ENCODE measurements around the gene DDX23.

The DDX23 gene

DNA sequence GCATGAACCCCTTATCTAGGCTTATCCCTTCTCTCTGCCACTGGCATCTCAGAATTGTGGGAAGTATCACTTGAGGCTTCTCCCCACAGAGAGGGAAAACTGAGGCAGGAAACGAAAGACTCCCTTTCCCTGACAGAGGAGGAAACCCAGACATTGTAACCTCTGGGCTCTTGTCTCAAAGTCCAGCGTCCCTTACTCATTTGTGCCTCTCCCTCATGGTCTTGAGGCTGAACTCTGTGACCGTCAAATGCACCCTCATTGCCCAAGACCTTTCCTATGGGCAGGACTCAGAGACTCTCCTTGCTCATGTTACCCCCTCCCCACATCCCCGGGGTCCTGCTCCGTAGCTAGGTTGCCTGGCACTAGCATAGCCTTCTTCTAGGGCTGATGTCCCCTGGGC is 29.8 kb downstream of the DDX23 start:
- no peak for DNase-seq

DNA sequence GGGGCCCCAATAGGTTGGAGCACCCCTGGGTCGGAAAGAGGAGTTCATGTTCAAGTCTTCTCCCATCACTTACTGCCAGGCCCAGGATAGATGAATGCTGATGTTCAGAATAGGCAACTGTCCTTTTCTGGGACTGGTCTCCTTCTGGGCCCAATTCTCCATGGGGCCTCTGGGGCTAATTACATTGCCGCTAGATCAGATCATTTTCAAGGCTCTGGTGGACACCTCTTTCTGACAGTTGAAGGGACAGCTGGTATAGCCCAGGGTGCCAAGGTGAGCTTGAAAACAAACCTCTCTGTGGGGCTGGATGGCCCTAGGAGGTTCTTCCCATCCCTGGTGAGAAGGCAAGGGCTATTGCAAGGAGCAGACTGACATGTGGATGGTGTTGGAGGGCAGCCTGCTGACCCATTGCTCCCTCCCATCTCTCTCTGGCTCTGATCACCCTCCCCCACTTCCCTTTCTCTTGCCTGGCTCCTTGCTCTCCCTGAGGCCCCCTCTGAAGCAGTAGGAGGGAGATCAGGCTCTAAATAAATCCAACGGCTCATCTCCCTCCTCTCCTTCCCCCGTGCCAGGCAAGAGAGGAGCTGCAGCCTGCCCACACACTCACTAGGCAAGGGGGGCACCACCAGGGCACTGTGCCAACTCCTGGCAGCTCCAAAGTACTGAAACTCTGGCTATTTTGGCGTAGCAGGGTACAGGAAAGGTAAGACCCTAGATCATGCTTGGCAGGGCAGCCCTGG is 31.8 kb downstream of the DDX23 start:
- DNase-seq, result no peak

DNA sequence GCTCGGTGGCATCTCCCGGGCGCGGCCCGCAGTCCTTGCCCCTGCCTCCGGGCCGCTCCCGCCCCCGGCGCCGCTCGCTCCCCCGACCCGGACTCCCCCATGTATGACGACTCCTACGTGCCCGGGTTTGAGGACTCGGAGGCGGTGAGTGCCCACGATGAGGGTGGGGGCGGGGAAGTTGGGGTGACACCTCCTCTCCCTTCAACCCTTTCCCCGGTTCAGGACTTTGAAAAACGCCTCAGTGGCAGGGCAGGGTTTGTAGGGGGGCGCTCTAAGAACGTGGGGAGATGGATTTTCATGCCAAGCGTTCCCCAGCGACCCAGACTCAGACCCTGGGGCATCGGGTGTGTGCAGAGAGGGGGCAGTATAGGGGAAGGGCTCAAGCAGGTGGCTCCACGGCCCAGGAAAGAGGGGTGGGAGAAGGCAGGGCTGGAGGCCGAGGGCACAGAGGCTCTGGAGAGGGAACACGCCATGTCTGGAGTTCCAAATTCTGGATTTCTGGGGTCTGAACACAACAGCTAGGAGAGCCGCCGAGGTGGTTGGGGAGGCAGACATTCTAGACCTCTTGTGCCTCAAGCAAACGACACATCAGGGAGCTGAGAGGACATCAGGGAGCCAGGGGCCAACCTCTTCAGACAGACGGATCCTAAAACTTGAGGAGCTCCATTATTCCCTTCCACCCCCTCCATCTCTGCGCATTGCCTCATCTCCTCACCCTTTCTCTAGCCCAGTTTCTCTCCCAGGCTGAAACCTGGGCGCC is 33.0 kb downstream of the DDX23 start:
- peak; percentile 23 to 53 for DNase-seq

DNA sequence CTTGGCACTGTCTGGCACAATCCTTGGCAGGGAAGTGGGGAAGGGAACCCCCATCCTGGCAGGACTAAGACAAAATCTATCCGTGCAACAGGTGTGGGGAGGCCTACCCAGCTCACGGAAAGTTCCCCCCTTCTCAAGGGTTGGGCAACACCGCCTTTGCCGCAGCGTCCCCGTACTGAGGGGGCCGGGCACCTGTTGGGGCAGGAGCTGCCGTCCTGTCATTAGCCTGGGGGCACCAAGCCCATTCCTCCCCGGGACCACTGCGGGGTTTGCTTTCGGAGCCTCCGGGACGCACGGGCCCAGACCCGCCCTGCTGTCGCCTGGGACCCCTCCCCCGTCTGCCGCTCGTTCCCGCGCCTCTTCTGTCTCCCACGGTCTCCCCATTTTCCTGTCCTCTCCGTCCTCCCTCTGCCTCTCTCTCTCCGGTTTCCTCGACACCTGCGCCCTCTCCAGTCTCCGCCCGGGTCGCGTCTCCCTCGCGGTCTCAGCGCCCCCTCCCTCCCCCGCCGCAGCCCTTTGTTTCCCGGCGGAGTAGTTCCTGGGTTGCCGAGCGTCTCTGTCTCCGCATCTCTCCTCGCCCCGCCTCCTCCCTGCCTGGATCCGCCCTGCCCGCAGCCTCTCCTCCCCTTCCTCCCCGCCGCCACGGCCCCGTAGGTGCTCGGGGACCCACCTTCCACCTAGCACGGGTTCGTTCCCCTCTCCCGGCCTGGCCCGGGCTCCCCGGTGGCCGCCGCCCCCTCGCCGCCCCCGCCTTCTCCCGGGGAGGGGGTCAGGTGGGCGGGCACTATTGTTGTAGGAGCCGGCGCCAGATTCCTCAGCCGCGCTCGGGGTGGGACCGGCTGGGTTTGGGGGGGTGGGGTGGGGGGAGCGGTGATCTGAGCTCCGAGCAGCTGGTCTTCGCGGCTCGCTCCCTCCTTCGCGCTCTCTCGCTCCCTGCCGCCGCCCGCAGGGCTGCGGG is 33.8 kb downstream of the DDX23 start, which contains the start of gene CACNB3:
CACNB3 (plus strand) TSS at position 624 of the 958 bp plus-strand sequence. CDS start 434 bp downstream, outside the sequence.
- peak in 1 of 2 experiments; percentile 51 for DNase-seq

DNA sequence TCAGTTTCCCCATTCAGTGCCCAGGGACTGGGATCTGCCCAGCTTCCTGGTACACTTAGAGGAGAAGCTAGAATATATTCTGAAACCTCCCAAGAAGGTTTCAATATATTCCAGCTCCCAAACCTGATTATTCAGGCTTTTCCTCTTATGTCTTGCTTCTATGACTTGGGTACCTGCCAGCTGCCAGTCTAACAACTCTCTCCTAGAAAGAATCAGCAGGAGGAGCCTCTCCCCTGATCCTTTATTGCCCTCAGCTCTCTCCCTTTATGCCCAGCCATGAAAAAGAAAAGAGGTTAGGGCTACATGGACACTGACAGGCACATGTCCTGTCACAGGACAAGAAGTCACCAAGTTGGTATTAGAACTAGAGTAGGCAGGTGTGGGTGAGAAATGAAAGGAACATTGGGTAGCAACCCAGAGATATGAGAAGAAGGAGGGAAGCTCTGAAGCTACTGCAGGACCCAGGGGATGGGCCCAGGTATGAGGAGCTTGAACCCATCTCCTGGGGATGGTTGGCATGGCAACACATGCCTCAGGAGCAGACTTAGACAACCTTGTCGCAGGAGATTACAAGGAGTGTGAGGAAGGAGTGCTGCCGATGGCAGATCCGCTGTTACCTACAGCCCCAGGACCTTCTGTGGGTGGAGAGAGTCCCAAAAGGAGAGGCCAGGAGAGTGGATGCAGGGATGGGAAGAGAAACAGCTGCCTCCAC is 35.7 kb downstream of the DDX23 start:
- no peak for DNase-seq

DNA sequence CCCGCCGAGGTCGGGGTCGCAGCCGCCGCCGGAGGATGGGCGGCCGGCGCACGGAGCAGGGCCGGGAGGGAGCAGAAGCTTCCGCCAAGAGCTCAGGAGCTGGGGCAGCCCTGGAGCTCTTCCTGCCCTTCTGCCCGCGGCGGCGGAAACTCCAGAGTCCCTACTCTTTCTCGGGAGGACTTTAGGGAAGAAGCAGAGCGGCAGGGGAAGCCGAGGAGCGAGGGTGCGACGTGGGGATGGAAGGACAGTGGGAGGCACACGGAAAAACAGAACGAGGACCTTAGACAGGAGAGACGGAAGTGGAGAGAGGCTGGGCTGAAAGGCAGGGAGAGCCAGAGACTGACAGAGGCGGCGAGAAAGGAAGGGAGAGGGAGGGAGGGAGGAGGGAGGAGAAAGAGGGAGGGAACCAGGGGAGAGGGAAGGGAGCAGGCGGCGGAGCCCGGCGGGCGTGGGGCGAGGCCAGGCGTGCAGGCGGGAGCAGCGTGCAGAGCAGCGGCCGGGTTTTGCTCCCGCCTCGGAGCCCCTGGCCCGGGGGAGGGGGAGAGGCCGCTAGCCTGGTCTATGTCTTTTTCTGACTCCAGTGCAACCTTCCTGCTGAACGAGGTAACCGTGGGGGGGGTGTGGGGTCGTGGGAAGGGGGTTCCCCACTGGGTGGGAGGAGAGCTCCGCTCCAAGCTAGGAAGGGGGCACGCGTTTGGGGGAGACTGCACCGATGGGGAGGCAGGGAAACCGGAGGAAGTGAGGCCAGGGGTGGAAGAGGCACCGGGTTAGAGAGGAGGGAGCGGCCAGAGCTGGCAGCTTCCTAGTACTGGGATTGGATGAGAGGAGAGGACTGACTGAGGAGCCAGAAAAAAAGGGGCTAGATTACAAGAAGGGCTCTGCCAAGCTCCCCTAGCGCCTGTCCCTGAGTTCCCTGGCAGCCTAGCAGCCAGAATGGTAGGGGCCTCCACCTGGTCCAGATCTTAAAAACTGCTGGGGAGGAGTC is 36.5 kb downstream of the DDX23 start:
- DNase-seq, result peak; percentile 49 to 83

DNA sequence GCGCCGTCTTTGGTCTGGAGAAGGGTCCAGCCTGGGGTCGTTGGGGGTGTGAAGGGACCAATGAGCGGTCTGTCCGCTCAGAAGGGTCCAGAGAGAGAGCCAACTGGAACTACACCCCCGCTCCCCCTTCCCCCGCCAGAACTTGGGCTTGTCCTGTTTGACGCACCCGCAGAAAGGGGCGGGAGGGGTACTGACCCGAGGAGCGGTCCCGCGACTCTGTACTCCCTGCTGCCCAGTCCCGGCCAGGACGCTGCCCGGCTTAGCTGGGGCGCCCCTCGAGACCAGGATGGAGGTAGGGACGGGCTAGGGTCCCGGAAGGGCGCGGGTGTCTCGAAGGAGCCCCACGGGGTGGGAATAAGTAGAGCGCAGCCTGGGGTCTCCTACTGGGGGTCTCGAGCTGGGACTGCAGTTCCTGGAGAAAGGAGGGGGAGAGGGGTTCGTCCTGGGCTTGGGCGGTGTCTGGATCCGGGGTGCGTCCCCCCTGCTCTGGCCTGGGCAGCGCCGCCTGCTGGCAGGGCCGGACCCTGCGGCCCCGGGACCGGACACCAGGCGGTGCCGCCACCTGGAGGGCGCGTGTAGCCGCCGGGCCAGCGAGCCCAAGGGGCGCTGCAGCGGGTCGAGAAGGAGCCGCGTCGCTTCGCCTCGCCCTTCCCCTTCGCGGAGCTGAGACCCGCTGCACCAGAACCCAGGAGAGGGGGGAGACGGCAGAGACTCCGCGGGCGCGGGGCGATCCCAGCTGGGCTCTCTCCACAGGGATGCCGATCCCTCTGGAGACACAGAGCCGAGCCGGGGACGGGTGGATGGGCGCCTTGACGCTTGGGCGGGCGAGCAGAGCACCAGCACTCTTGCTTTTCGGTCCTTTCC is 37.5 kb downstream of the DDX23 start:
- DNase-seq, result peak in 1 of 2 experiments; percentile 67

DNA sequence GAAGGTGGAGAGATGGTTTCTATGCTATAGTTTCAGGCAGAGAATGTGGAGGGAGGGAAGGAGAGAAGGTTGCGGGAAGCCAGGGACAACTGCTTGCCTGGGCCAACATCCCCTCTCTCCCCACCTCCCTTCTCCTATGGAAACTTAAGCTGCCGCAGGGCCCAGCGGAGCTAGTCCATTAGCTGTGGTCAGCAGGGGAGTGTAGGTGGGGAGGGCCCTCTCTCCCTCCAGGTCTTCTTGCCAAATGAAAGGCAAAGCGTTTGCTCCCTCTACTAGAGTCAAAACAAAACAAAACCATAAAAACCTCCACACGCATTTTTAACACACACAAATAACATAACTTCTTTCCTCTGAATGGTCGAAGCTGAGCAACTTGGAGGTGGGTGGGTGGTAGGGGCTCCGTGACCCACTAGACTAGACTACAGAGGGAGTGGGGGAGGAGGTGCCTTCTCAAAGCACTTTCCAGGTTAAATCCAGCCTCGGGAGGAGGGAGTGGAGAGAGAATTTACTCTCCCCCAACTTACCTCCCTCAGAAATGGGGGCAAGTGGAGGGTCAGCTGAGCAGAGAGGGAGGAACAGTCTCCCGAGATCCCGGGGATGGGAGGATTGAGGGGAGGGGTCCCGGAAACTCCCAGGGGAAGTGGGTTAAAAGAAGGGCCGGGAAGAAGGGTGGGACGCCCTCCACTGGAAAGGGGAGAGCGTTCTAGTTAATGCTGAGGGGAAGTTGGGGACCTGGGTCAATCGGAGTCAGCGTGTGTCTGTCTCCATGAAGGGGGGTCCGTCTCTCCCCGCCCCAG is 38.3 kb downstream of the DDX23 start:
- DNase-seq, result no peak

DNA sequence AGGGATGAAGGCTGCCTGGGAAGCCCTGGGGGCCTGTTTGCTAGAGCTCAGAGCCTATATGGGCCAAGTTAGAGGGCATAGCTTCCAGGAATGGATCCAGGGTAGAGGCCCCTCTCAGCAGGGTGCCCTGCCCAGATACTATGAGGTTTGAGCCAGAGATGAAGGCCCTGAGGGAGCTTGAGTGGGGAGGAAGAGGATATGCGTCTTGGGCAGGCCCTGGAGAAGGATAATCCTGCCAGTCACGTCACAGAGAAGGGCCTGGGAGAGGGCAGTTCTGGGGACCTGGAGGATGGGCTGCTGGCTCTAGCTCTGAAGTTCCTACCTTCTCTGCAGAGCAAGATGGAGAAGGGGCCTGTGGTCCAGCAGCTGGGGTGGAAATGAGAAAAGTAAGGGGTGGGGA is 39.6 kb downstream of the DDX23 start:
- no peak for DNase-seq

DNA sequence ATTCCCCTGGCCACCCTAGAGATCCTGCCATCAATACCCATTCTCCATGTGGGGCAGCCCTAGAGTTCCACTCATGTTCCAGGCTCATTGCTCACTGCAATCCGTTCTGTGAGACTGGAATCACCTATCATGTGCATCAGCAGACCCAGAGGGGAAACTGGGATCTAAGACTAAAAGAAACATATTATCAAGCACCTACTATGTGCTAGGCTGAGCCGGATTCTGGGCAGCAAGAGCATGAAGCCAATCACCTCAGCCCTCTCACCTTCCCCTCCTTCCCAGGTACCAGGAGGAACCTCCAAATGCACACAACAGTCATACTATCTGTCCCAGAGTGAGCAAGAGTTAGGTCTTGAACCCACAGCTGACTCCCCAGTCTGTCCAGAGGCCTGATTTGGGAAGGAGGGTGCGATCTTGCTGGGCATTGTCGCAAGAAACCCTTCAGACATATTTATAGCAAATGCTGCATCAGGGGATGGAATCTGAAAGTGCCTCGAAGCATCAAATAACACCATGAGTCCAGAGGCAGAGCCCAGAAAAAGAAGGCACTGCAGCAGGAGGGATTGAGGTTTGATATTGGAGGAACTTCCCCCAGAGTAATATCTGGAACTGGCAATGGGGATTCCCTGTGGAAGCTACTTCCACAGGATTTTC is 40.4 kb downstream of the DDX23 start:
- no peak for DNase-seq

DNA sequence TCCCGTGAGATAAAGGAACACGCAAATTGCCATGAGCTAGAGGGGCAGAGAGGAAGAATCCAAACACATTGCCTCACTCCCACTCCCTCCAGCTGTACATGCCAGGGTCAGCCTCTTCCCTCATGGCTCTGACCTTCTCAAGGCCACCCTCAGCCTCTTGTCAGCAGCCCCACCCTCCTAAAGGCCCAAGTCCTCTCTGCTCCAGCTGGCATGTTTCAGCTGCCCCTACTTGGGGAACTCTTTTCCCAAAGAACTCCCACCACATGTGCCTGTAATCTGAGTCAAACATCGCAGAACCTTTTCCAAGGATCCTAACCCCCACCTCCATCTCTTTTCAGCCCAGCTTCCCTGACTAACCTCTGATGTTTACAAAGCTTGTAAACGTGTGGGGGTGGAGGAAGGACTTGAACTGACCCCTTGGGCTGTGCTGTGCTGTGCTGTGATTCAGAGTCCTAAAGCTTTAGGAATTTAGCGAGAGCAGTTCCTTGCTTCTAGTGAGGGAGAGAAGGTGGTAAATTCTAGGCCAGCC is 41.0 kb downstream of the DDX23 start:
- no peak for DNase-seq

DNA sequence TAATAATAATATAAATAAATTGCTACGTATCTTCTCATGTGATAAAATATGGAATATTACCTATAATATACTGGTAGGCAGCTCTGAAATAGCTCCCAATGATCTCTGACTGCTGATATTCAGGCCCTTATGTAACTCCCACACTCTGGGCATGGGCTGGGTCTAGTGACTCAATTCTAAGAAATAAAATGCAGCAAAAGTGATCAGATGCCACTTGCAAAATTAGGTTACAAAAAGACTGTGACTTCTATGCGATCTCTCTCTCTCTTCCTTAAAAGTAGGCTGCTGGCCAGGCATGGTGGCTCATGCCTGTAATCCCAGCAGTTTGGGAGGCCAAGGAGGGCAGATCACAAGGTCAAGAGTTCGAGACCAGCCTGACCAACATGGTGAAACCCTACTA is 44.0 kb downstream of the DDX23 start:
- no peak for DNase-seq

DNA sequence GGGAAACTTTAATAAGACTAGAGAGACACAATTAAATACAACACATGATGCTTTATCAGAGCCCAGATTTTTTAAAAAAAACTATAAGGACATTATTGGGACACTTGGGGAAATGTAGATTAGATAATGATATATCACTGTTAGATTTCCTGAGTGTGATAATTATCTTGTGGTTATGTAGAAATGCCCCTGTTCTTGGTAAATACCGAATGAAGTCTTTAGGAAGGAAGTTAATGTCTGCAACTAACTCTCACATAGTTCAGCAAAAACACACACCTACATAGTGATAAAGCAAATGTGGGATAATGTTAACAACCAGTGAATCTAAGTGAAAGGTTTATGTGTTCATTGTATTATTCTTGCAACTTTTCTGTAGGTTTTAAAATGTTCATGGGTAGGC is 48.3 kb downstream of the DDX23 start:
- DNase-seq, result no peak

DNA sequence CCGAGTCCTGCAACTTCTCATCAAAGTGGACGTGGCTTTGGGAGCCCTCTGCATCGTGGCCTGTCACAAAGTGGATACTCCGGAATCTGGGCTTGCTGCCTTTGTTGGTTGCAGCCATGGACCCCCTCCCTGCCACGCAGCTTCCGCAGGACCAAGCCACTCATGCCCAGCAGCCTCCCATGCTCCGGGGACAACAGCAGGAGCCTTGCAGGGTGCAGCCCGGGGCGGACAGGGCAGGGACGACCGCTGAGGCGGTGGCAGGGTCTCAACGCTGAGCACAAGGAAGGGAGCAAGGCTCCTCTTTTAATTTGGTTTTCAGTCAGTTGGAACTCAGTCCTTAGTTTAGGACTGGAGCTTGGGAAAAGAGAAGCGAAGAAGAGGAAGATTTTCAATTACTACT is 51.0 kb downstream of the DDX23 start:
- DNase-seq, result no peak

DNA sequence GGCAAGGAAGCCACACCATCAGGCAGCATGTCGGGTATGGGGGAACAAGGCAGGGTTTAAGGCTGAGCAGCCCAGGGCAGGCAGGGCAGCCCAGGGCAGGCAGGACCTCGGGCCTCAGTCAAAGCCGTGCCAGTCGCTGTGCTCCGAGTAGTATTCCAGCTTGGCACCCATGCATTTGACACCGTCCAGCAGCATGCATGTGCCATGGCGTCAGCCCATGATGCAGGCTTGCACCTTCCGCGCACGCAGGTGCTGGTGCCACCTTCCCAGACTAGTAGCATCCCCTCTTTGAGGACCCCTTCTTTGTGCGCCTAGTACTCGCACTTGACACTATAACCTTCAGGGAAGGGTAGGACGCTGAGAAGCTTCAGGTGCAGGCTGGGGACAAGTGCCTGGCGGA is 51.5 kb downstream of the DDX23 start:
- no peak for DNase-seq

DNA sequence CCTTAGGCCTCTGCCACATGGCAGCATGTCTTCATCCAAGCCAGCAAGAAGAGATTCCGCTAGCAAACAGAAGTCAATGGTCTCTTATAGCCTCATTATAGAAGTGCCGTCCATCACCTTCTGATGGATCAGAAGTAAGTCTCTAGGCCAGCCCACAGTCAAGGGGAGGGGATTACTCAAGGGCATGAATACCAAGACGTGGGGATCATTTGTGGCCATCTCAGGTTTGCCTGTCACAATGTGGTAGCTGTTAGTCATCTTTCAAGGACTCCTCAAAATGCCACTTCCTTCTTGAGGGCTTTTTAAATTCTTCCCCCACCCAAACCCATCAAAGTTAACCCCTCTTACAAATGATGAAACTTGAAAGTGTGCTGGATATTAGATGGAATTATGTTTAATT is 55.0 kb downstream of the DDX23 start:
- DNase-seq, result no peak

DNA sequence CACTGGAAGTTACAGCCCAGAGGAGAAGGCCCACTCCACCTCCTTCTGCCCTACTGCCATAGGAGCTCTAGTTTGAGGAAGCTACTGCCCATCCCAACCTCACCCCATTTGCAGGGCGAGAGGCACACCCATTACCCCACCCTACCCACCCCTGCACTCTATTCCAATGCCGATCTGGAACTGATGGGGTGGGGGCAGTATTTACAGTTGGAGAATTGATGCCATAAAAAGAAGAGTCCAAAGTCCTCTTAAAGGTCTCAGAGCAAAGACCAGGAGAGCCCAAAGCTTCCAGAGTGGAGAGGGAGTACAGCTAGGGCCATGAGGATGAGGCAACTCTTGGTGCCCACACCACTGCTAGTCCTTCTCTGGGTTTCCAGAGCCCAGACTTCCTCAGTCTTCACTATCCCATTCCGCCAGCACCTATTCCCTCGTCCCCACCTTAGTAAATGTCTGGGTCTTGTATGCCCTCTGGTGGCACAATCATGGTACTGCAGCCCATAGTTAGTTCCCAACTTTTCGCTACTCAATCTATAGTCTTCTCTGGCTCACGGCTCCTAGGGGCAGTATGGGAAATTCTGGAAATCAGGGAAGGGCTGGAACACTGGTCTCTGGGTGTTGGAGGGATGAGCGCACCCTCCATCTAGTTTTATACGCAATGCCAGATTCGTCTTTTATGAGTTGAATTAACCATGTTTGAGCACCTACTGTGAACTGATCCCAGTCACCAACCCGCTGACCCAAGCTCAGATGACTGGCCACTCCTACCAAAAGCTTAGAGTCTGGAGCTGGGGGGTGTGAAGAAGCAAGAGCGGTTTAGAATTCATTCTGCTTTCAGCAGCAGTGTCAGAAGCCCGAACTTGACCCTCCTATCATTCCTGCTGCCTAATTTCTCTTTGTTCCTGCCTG is 56.2 kb downstream of the DDX23 start:
- peak; percentile 56 to 85 for DNase-seq
